WTC11 (cell line): ENCODE data around the gene CSTA. TPM values are rescaled to one million over a fixed set of nuclear protein-coding genes. Genes with fewer than 3 reads are reported as not detected.

ENCODE experiments used
- ATF2 ChIP-seq: sonication (generic); formaldehyde crosslinking; IDR thresholded peaks from 2 replicates; pipeline ENCODE4 v1.8.1; 2022; ENCODE audit warnings: low read depth, missing genetic modification reagents, borderline replicate concordance
- ATF3 ChIP-seq: sonication (generic); formaldehyde crosslinking; conservative IDR thresholded peaks from 2 replicates; pipeline ENCODE4 v1.8.1; 2022; ENCODE audit warnings: mild to moderate bottlenecking, missing genetic modification reagents
- ATF6 ChIP-seq: sonication (generic); formaldehyde crosslinking; IDR thresholded peaks from 2 replicates; pipeline ENCODE4 v1.8.1; 2023; ENCODE audit warnings: mild to moderate bottlenecking, missing genetic modification reagents
- CTCF ChIP-seq: fragments of 200-600 bp; IDR thresholded peaks from 2 replicates; pipeline ENCODE4 v1.8.0; 2022; ENCODE audit warnings: antibody characterized with exemption
- E2F4 ChIP-seq: sonication (generic); formaldehyde crosslinking; IDR thresholded peaks from 2 replicates; pipeline ENCODE4 v1.8.1; 2022; ENCODE audit warnings: low read depth, mild to moderate bottlenecking, moderate library complexity, missing genetic modification reagents, borderline replicate concordance
- EMX1 ChIP-seq: fragments of 250-450 bp; sonication (Bioruptor Pico); IDR thresholded peaks from 2 replicates; pipeline ENCODE4 v1.8.0; 2021; ENCODE audit warnings: mild to moderate bottlenecking
- FOXJ3 ChIP-seq: sonication (generic); formaldehyde crosslinking; IDR thresholded peaks from 2 replicates; pipeline ENCODE4 v1.9.0; 2021; ENCODE audit warnings: missing genetic modification reagents, mild to moderate bottlenecking, borderline replicate concordance
- GRHL2 ChIP-seq: fragments of 250-450 bp; sonication (Bioruptor Pico); IDR thresholded peaks from 2 replicates; pipeline ENCODE4 v1.8.0; 2022; ENCODE audit warnings: mild to moderate bottlenecking, moderate library complexity; ENCODE audit not compliant: insufficient replicate concordance, severe bottlenecking
- GTF2I ChIP-seq: fragments of 250-450 bp; sonication (Bioruptor Pico); conservative IDR thresholded peaks from 2 replicates; pipeline ENCODE4 v1.4.0; 2021; ENCODE audit warnings: mild to moderate bottlenecking
- JAZF1 ChIP-seq: fragments of 250-450 bp; sonication (Bioruptor Pico); IDR thresholded peaks from 2 replicates; pipeline ENCODE4 v1.9.0; 2021; ENCODE audit warnings: moderate library complexity, mild to moderate bottlenecking, inconsistent platforms
- KAT7 ChIP-seq: sonication (generic); formaldehyde crosslinking; IDR thresholded peaks from 2 replicates; pipeline ENCODE4 v1.8.1; 2023; ENCODE audit warnings: missing genetic modification reagents, mild to moderate bottlenecking, borderline replicate concordance
- PRRX2 ChIP-seq: fragments of 250-450 bp; sonication (Bioruptor Pico); IDR thresholded peaks from 2 replicates; pipeline ENCODE4 v1.8.0; 2021; ENCODE audit warnings: mild to moderate bottlenecking
- RORB ChIP-seq: fragments of 250-450 bp; sonication (Bioruptor Pico); IDR thresholded peaks from 2 replicates; pipeline ENCODE4 v1.9.0; 2021; ENCODE audit warnings: mild to moderate bottlenecking
- STAT6 ChIP-seq: sonication (generic); formaldehyde crosslinking; conservative IDR thresholded peaks from 2 replicates; pipeline ENCODE4 v1.8.1; 2023; ENCODE audit warnings: mild to moderate bottlenecking, low read depth, missing genetic modification reagents, moderate library complexity
- TCF7 ChIP-seq: sonication (generic); formaldehyde crosslinking; IDR thresholded peaks from 2 replicates; pipeline ENCODE4 v1.8.0; 2022; ENCODE audit warnings: mild to moderate bottlenecking, low read depth, missing genetic modification reagents, moderate library complexity
- TEAD1 ChIP-seq: sonication (generic); formaldehyde crosslinking; IDR thresholded peaks from 2 replicates; pipeline ENCODE4 v1.8.0; 2022; ENCODE audit warnings: mild to moderate bottlenecking, missing genetic modification reagents
- USF2 ChIP-seq: sonication (generic); formaldehyde crosslinking; IDR thresholded peaks from 2 replicates; pipeline ENCODE4 v1.8.1; 2023; ENCODE audit warnings: mild to moderate bottlenecking, missing genetic modification reagents, moderate library complexity
- ZMAT4 ChIP-seq: fragments of 250-450 bp; sonication (Bioruptor Pico); IDR thresholded peaks from 2 replicates; pipeline ENCODE4 v1.9.0; 2021; ENCODE audit warnings: mild to moderate bottlenecking
- ZNF219 ChIP-seq: sonication (generic); formaldehyde crosslinking; IDR thresholded peaks from 2 replicates; pipeline ENCODE4 v1.8.0; 2023; ENCODE audit warnings: missing genetic modification reagents, mild to moderate bottlenecking, borderline replicate concordance
- ZNF396 ChIP-seq: fragments of 250-450 bp; sonication (Bioruptor Pico); IDR thresholded peaks from 2 replicates; pipeline ENCODE4 v1.8.0; 2021; ENCODE audit warnings: mild to moderate bottlenecking, moderate library complexity, borderline replicate concordance
- ZNF532 ChIP-seq: fragments of 250-450 bp; sonication (Bioruptor Pico); IDR thresholded peaks from 2 replicates; pipeline ENCODE4 v1.9.0; 2021; ENCODE audit warnings: mild to moderate bottlenecking, borderline replicate concordance
- ZNF671 ChIP-seq: fragments of 250-450 bp; sonication (Bioruptor Pico); IDR thresholded peaks from 2 replicates; pipeline ENCODE4 v1.8.0; 2021; ENCODE audit warnings: mild to moderate bottlenecking
- total RNA-seq: library from RNA; stranded (reverse); gene quantifications from 3 replicates; pipeline ENCODE4 v1.2.3, GENCODE V29; 2021

CSTA gene
- total RNA-seq, 1 experiment from 2014 or later, result not detected

GRCh38 chr3:122382888-122383666 is 58.0 kb downstream of the CSTA start, which contains the start of gene MIX23 (continued):
- no peak for TF ChIP-seq CTCF
- no peak for TF ChIP-seq ATF3
- TF ChIP-seq TEAD1 (CRISPR knock-in tag), result peak; percentile 66; the same call in 1 of the 2 replicates
- TF ChIP-seq ATF2 (CRISPR knock-in tag), result peak; percentile 49; the same call in 1 of the 2 replicates
- TF ChIP-seq ZNF396 (CRISPR knock-in tag), result no peak
- TF ChIP-seq RORB (CRISPR knock-in tag), result no peak
- no peak for TF ChIP-seq GTF2I (CRISPR knock-in tag)
- no peak for TF ChIP-seq ZMAT4 (CRISPR knock-in tag)
- TF ChIP-seq USF2 (CRISPR knock-in tag), result peak; percentile 45; the same call in 1 of the 2 replicates
- no peak for TF ChIP-seq EMX1 (CRISPR knock-in tag)
- 0 out of 2 replicates have a peak, but pooled peaks have one; percentile 49 for TF ChIP-seq E2F4 (CRISPR knock-in tag)
- TF ChIP-seq FOXJ3 (CRISPR knock-in tag), result no peak
- TF ChIP-seq STAT6 (CRISPR knock-in tag), result no peak
- TF ChIP-seq ZNF219 (CRISPR knock-in tag), result no peak
- no peak for TF ChIP-seq JAZF1 (CRISPR knock-in tag)
- TF ChIP-seq ZNF671 (CRISPR knock-in tag), result no peak
- no peak for TF ChIP-seq ATF6 (CRISPR knock-in tag)
- no peak for TF ChIP-seq PRRX2 (CRISPR knock-in tag)
- no peak for TF ChIP-seq ZNF532 (CRISPR knock-in tag)
- no peak for TF ChIP-seq KAT7
- TF ChIP-seq TCF7 (CRISPR knock-in tag), result 0 out of 2 replicates have a peak, but pooled peaks have one; percentile 31
- no peak for TF ChIP-seq GRHL2 (CRISPR knock-in tag)
